Activated CD8-positive, alpha-beta memory T cell treated with anti-CD3 and anti-CD28 coated beads, Interleukin-2, amount 50 U/mL, for 24 hours (primary cell): Measurements from ENCODE around the gene NPAS3.

ENCODE experiments used
- DNase-seq: peaks from one replicate; pipeline ENCODE4 v3.0.0-alpha.2; 2020; ENCODE audit errors: extremely low read depth

Gene NPAS3

GRCh38 chr14:33331176-33331949 lies 392.7 kb downstream of the NPAS3 start:
- DNase-seq: no peak

GRCh38 chr14:33332497-33332896 lies 393.8 kb downstream of the NPAS3 start:
- no peak for DNase-seq

- DNase-seq: no peak
These were observed 396.7 kb downstream of the NPAS3 start for GRCh38 chr14:33335366-33335765.

GRCh38 chr14:33342299-33342974 lies 403.8 kb downstream of the NPAS3 start:
- DNase-seq: no peak

- no peak for DNase-seq
These were observed 404.3 kb downstream of the NPAS3 start for GRCh38 chr14:33343016-33343415.

GRCh38 chr14:33347796-33348195 lies 409.1 kb downstream of the NPAS3 start:
- DNase-seq: no peak

- DNase-seq: no peak
These were observed 409.8 kb downstream of the NPAS3 start for GRCh38 chr14:33348510-33348909.

GRCh38 chr14:33349871-33350270 lies 411.2 kb downstream of the NPAS3 start:
- no peak for DNase-seq

- DNase-seq: no peak
These were observed 411.8 kb downstream of the NPAS3 start for GRCh38 chr14:33350366-33350990.

- DNase-seq: no peak
These were observed 414.1 kb downstream of the NPAS3 start for GRCh38 chr14:33352821-33353220.

GRCh38 chr14:33356181-33356580 lies 417.5 kb downstream of the NPAS3 start:
- DNase-seq: no peak

GRCh38 chr14:33357225-33358010 lies 418.7 kb downstream of the NPAS3 start:
- no peak for DNase-seq

GRCh38 chr14:33359288-33359881 lies 420.7 kb downstream of the NPAS3 start:
- DNase-seq: no peak

- DNase-seq: no peak
These were observed 424.3 kb downstream of the NPAS3 start for GRCh38 chr14:33362934-33363333.

GRCh38 chr14:33363682-33364081 lies 425.0 kb downstream of the NPAS3 start:
- DNase-seq: no peak

- DNase-seq: no peak
These were observed 425.8 kb downstream of the NPAS3 start for GRCh38 chr14:33364466-33364865.

- no peak for DNase-seq
These were observed 430.4 kb downstream of the NPAS3 start for GRCh38 chr14:33369041-33369440.

- DNase-seq: no peak
These were observed 431.3 kb downstream of the NPAS3 start for GRCh38 chr14:33369972-33370371.

- no peak for DNase-seq
These were observed 431.7 kb downstream of the NPAS3 start for GRCh38 chr14:33370426-33370825.

- no peak for DNase-seq
These were observed 436.5 kb downstream of the NPAS3 start for GRCh38 chr14:33375196-33375595.

- DNase-seq: no peak
These were observed 437.1 kb downstream of the NPAS3 start for GRCh38 chr14:33375786-33376185.

GRCh38 chr14:33376510-33376909 lies 437.8 kb downstream of the NPAS3 start:
- DNase-seq: no peak
